HCT116 (cell line): ENCODE data around the gene TEDC2. TPM values are rescaled to one million over a fixed set of nuclear protein-coding genes. Genes with fewer than 3 reads are reported as not detected.

Experiments used
- ATAC-seq: fragments of 200-7000 bp; cut with Tn5 transposase; 2 replicates; pipeline ENCODE4 v1.9.1; 2020; ENCODE audit warnings: mild to moderate bottlenecking, moderate library complexity
- BruUV-seq: library from RNA; stranded (reverse); fragments of 400-500 nt; replicated peaks from 2 replicates; lab custom pipeline; 2021; lab: Mats Ljungman, UMichigan
- CTCF ChIA-PET: fragments of 300-600 bp; sonication (Branson Sonifier 250); formaldehyde crosslinking; loops from one replicate; lab custom pipeline; 2021; ENCODE audit warnings: antibody characterized with exemption; lab: Charles Lee
- POLR2A ChIA-PET: fragments of 300-600, 350-600 bp; sonication (Branson Sonifier 250); formaldehyde crosslinking; loops from one replicate; lab custom pipeline; 2021; ENCODE audit warnings: antibody characterized with exemption; lab: Charles Lee
- RAD21 ChIA-PET, 2 experiments: fragments of 300-600 bp; sonication (Branson Sonifier 250); formaldehyde crosslinking; loops; one replicate each; lab custom pipeline; 2023; ENCODE audit warnings: low total read pairs in 2 of 2; ENCODE audit not compliant: uncharacterized antibody in 2 of 2, unreplicated experiment in 2 of 2, low non-redundant PET in 1 of 2; lab: Charles Lee
- DNase-seq: peaks from one replicate; pipeline ENCODE4 v3.0.0-alpha.2; 2010; ENCODE audit warnings: low read depth, low spot score
- H2AFZ ChIP-seq: fragments of 200-600 bp; shearing (Covaris generic), sonication (generic); 2 replicates; pipeline ENCODE4 v1.6.1; 2017; ENCODE audit warnings: low read depth, mixed run types, mixed read lengths, antibody characterized with exemption, low read length; ENCODE audit not compliant: poor library complexity, severe bottlenecking
- H3K27ac ChIP-seq: 2 replicates; pipeline ENCODE4 v1.5.1; 2012; ENCODE audit warnings: low read depth, low read length
- H3K27me3 ChIP-seq: fragments of 200-600 bp; sonication (generic); 2 replicates; pipeline ENCODE4 v1.6.1; 2016; ENCODE audit warnings: mixed run types, low read length, mixed read lengths; ENCODE audit not compliant: insufficient read depth
- H3K36me3 ChIP-seq, 2 experiments: fragments of 200-500 bp in 1 of 2; fragments of 200-600 bp in 1 of 2; sonication (Bioruptor generic) in 1 of 2; sonication (generic) in 1 of 2; 2 replicates each; pipeline versions ENCODE4 v1.5.1 to v1.6.1; 2014 to 2016; ENCODE audit warnings: low read length in 2 of 2, inconsistent platforms in 1 of 2, mixed read lengths in 1 of 2, mixed run types in 1 of 2; ENCODE audit not compliant: insufficient read depth in 2 of 2, control insufficient read depth in 1 of 2
- H3K4me1 ChIP-seq, 2 experiments: fragments of 200-600 bp in 1 of 2; sonication (generic) in 1 of 2; 2 replicates each; pipeline versions ENCODE4 v1.5.1 to v1.6.1; 2012 to 2017; ENCODE audit warnings: low read length in 2 of 2, inconsistent platforms in 1 of 2, mild to moderate bottlenecking in 1 of 2, mixed read lengths in 1 of 2, mixed run types in 1 of 2, moderate library complexity in 1 of 2; ENCODE audit not compliant: insufficient read depth in 2 of 2, control insufficient read depth in 1 of 2
- H3K4me2 ChIP-seq: fragments of 200-600 bp; sonication (generic); 2 replicates; pipeline ENCODE4 v1.6.1; 2017; ENCODE audit warnings: mixed run types, low read length, mixed read lengths
- H3K4me3 ChIP-seq, 2 experiments: fragments of 200-600 bp in 1 of 2; sonication (generic) in 1 of 2; replicated peaks in 1 of 2; 2 replicates each; pipeline ENCODE4 v1.5.1; 2011 to 2016; ENCODE audit warnings: low read length in 2 of 2, control low read depth in 1 of 2, low read depth in 1 of 2, mild to moderate bottlenecking in 1 of 2, mixed read lengths in 1 of 2, mixed run types in 1 of 2
- H3K79me2 ChIP-seq: fragments of 200-600 bp; sonication (generic); 2 replicates; pipeline ENCODE4 v1.6.1; 2017; ENCODE audit warnings: mild to moderate bottlenecking, mixed run types, low read length, moderate library complexity, mixed read lengths; ENCODE audit not compliant: insufficient read depth
- H3K9ac ChIP-seq: fragments of 200-600 bp; sonication (generic); 2 replicates; pipeline ENCODE4 v1.6.1; 2016; ENCODE audit warnings: low read length, mixed read lengths
- H3K9me2 ChIP-seq: fragments of 200-600 bp; sonication (generic), shearing (Covaris generic); 2 replicates; pipeline ENCODE4 v1.6.1; 2017; ENCODE audit warnings: mixed run types, mild to moderate bottlenecking, moderate library complexity; ENCODE audit not compliant: insufficient read depth
- H3K9me3 ChIP-seq, 2 experiments: fragments of 200-500 bp in 1 of 2; fragments of 200-600 bp in 1 of 2; sonication (Bioruptor generic) in 1 of 2; sonication (generic) in 1 of 2; 2 replicates each; pipeline ENCODE4 v1.6.1; 2014 to 2017; ENCODE audit warnings: low read length in 2 of 2, mixed read lengths in 2 of 2, inconsistent platforms in 1 of 2, low read depth in 1 of 2, mild to moderate bottlenecking in 1 of 2, mixed run types in 1 of 2, moderate library complexity in 1 of 2; ENCODE audit not compliant: control insufficient read depth in 1 of 2, insufficient read depth in 1 of 2
- H4K20me1 ChIP-seq: fragments of 200-600 bp; sonication (generic), shearing (Covaris generic); 2 replicates; pipeline ENCODE4 v1.6.1; 2017; ENCODE audit warnings: mixed run types, mild to moderate bottlenecking, moderate library complexity; ENCODE audit not compliant: insufficient read depth
- CEBPB ChIP-seq: IDR thresholded peaks from 2 replicates; pipeline ENCODE4 v1.6.1; 2012; ENCODE audit warnings: low read depth
- EGR1 ChIP-seq: IDR thresholded peaks from 2 replicates; pipeline ENCODE4 v1.6.1; 2012; ENCODE audit warnings: low read depth
- JUND ChIP-seq: IDR thresholded peaks from 2 replicates; pipeline ENCODE4 v1.6.1; 2012
- POLR2A ChIP-seq: IDR thresholded peaks from 2 replicates; pipeline ENCODE4 v1.7.0; 2011; ENCODE audit warnings: borderline replicate concordance; ENCODE audit not compliant: insufficient read depth, insufficient read length; ENCODE audit errors: extremely low read depth
- RAD21 ChIP-seq: IDR thresholded peaks from 2 replicates; pipeline ENCODE4 v1.6.1; 2012; ENCODE audit warnings: low read depth, mild to moderate bottlenecking
- SIN3A ChIP-seq: IDR thresholded peaks from 2 replicates; pipeline ENCODE4 v1.6.1; 2012; ENCODE audit warnings: low read depth
- SP1 ChIP-seq: IDR thresholded peaks from 2 replicates; pipeline ENCODE4 v1.6.1; 2012; ENCODE audit warnings: low read depth
- SRF ChIP-seq: IDR thresholded peaks from 2 replicates; pipeline ENCODE4 v1.6.1; 2012; ENCODE audit warnings: low read depth
- TCF7L2 ChIP-seq: IDR thresholded peaks from 2 replicates; pipeline ENCODE4 v1.7.0; 2011; ENCODE audit warnings: borderline replicate concordance, inconsistent platforms; ENCODE audit not compliant: insufficient read depth, insufficient read length; ENCODE audit errors: extremely low read depth
- ZNF274 ChIP-seq: fragments of 200-500 bp; sonication (Bioruptor generic); IDR thresholded peaks from 2 replicates; pipeline ENCODE4 v1.6.1; 2014; ENCODE audit warnings: mild to moderate bottlenecking, low read depth, low read length, inconsistent platforms
- intact Hi-C: fragments of 100-400 bp; cut with micrococcal nuclease; formaldehyde crosslinking; loops from 2 replicates; pipeline ENCODE4 v1.10.0; 2022
- total RNA-seq: library from RNA; stranded (reverse); gene quantifications from one replicate; pipeline ENCODE4 v1.2.1, GENCODE V29; 2021; ENCODE audit not compliant: unreplicated experiment
- TF ChIP-seq, protein P1 (sequence below): IDR thresholded peaks from 2 replicates; pipeline ENCODE4 v1.6.1; 2012
- TF ChIP-seq, protein P2 (sequence below): IDR thresholded peaks from 2 replicates; pipeline ENCODE4 v1.6.1; 2011; ENCODE audit warnings: mild to moderate bottlenecking, low read length, moderate library complexity; ENCODE audit not compliant: insufficient replicate concordance; ENCODE audit errors: extremely low read depth
- TF ChIP-seq, protein P3 (sequence below): IDR thresholded peaks from 2 replicates; pipeline ENCODE4 v1.6.1; 2012; ENCODE audit warnings: low read depth

The TEDC2 gene
- total RNA-seq, 1 experiment from 2014 or later: 26.5 TPM

DNA sequence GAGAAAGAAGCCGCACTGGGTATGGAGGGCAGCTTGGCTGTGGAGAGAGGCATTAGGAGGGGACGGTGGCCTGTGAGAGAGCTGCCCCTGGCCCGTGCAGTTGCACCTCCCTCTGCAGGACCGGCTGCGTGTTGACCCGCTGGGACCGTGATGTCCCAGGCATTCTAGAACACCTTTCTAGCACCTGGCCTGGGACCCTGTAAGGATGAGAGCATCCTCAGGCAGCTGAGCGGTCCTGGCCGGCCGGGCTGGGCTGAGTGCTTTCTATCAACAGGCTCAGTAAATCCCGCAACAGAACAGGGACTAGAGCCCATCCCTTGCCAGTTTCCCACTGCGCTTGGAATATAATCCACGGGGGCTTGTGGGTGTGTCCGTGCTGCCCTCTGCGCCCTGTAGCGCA, 29.7 kb downstream of the TEDC2 start:
- DNase-seq (no peak), ATAC-seq (no peak; the same call in 1 of the 2 replicates)
- H3K36me3 ChIP-seq: no peaks in the 10 kb centered on the region; a peak in 1 of 4 replicates
- H4K20me1 ChIP-seq: no peaks in the 10 kb centered on the region
- H3K9ac ChIP-seq: no peak overlapping the region
- intact Hi-C loops: no loop called here
- ChIA-PET CTCF (no interaction called here), RAD21 (no interaction called here), POLR2A (no interaction called here)
- no peaks in the 10 kb centered on the region for H3K9me2 ChIP-seq
- H3K79me2 ChIP-seq: peaks cover 17% of the 10 kb centered on the region; the same call in 1 of the 2 replicates
- H3K27ac ChIP-seq: no peak overlapping the region
- H2AFZ ChIP-seq: no peak overlapping the region
- TF ChIP-seq, protein P1, sequence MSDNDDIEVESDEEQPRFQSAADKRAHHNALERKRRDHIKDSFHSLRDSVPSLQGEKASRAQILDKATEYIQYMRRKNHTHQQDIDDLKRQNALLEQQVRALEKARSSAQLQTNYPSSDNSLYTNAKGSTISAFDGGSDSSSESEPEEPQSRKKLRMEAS: no peak
- TF ChIP-seq RAD21: no peak
- TF ChIP-seq TCF7L2: no peak
- TF ChIP-seq SRF: no peak
- TF ChIP-seq JUND: no peak
- H3K4me2 ChIP-seq: no peak overlapping the region
- no TSS peak for BruUV-seq
- no peaks in the 10 kb centered on the region for H3K9me3 ChIP-seq
- H3K4me1 ChIP-seq: no peaks in the 10 kb centered on the region
- H3K27me3 ChIP-seq: no peaks in the 10 kb centered on the region
- H3K4me3 ChIP-seq: no peak overlapping the region

DNA sequence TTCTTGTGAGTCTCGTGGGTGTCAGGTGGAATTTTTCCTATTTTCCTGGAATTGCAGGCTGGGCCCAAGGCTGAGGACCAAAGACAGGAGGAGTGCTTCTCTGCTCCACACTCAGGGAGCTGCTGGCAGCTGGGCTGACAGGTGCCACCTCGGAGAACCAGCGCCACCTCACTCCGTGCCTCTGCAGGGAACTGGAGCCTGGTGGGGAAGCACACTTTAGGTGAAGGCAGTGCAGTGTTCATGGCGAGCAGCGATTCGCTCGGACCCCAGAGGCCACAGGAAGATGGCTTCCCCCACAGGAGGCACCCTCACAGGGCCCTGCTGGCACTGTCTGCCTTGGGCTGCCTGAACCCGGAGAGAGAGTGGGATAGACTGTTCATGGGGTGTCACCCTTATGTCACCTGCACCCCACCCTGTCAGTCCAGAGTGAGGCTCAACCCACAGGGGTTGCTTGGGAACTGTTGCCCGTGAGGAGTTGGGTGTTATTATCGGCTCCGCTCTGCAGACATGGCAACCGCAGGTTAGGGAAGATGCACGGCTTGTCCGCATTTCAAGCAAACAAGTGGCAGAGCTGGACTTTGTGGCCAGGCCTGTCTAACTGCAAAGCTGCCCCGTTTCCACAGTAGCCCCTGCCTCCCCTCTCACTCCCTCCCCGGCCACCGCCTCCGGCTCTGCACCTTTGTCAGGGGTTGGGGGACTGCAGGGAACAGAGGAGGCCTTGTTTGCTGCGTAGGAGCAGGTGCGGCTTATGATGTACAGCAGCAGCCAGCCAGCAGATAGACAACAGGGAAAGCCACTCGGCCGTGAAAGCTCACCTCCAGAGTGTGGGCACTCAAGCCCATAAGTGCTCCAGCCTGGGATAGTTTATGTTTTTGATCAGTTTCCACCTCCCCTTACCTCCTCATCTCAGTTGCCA, 30.5 kb downstream of the TEDC2 start:
- Histone ChIP-seq H3K36me3 (no peaks in the 10 kb centered on the region; a peak in 1 of 4 replicates), H4K20me1 (no peaks in the 10 kb centered on the region), H3K9me2 (no peaks in the 10 kb centered on the region), H3K79me2 (peaks cover 17% of the 10 kb centered on the region; the same call in 1 of the 2 replicates), H3K27me3 (no peaks in the 10 kb centered on the region), H3K9me3 (no peaks in the 10 kb centered on the region), H2AFZ (no peak overlapping the region), H3K4me2 (no peak overlapping the region), H3K4me3 (no peak overlapping the region), H3K9ac (no peak overlapping the region), H3K4me1 (no peaks in the 10 kb centered on the region), H3K27ac (no peak overlapping the region)
- CTCF ChIA-PET: no interaction called here
- RAD21 ChIA-PET: no interaction called here
- POLR2A ChIA-PET: no interaction called here
- DNase-seq: no peak
- intact Hi-C loops: no loop called here
- ATAC-seq: no peak
- BruUV-seq: no TSS peak
- TF ChIP-seq, protein P2, sequence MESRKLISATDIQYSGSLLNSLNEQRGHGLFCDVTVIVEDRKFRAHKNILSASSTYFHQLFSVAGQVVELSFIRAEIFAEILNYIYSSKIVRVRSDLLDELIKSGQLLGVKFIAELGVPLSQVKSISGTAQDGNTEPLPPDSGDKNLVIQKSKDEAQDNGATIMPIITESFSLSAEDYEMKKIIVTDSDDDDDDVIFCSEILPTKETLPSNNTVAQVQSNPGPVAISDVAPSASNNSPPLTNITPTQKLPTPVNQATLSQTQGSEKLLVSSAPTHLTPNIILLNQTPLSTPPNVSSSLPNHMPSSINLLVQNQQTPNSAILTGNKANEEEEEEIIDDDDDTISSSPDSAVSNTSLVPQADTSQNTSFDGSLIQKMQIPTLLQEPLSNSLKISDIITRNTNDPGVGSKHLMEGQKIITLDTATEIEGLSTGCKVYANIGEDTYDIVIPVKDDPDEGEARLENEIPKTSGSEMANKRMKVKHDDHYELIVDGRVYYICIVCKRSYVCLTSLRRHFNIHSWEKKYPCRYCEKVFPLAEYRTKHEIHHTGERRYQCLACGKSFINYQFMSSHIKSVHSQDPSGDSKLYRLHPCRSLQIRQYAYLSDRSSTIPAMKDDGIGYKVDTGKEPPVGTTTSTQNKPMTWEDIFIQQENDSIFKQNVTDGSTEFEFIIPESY: no peak
- TF ChIP-seq ZNF274 (no peak), EGR1 (no peak), CEBPB (no peak), POLR2A (no peak), SP1 (no peak), SIN3A (no peak), JUND (no peak), TCF7L2 (no peak)
- TF ChIP-seq, protein P1: no peak
- TF ChIP-seq, protein P3, sequence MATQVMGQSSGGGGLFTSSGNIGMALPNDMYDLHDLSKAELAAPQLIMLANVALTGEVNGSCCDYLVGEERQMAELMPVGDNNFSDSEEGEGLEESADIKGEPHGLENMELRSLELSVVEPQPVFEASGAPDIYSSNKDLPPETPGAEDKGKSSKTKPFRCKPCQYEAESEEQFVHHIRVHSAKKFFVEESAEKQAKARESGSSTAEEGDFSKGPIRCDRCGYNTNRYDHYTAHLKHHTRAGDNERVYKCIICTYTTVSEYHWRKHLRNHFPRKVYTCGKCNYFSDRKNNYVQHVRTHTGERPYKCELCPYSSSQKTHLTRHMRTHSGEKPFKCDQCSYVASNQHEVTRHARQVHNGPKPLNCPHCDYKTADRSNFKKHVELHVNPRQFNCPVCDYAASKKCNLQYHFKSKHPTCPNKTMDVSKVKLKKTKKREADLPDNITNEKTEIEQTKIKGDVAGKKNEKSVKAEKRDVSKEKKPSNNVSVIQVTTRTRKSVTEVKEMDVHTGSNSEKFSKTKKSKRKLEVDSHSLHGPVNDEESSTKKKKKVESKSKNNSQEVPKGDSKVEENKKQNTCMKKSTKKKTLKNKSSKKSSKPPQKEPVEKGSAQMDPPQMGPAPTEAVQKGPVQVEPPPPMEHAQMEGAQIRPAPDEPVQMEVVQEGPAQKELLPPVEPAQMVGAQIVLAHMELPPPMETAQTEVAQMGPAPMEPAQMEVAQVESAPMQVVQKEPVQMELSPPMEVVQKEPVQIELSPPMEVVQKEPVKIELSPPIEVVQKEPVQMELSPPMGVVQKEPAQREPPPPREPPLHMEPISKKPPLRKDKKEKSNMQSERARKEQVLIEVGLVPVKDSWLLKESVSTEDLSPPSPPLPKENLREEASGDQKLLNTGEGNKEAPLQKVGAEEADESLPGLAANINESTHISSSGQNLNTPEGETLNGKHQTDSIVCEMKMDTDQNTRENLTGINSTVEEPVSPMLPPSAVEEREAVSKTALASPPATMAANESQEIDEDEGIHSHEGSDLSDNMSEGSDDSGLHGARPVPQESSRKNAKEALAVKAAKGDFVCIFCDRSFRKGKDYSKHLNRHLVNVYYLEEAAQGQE: no peak
